Dermis blood vessel endothelial cell (primary cell): ENCODE data around the gene PRKCH. TPM values are rescaled to one million over a fixed set of nuclear protein-coding genes. Genes with fewer than 3 reads are reported as not detected.
A peak's percentile ranks its signal among the peaks of the same experiment; 100 is the strongest.

ENCODE experiments used
- DNase-seq: peaks from one replicate; pipeline ENCODE4 v3.0.0; 2010
- total RNA-seq: library from RNA; depleted of rRNA; stranded (reverse); fragments of >200 nt; gene quantifications from 2 replicates; pipeline ENCODE4 v1.2.3, GENCODE V29; 2014

Gene PRKCH
- 312 and 327 TPM in 2 replicates for total RNA-seq

DNA sequence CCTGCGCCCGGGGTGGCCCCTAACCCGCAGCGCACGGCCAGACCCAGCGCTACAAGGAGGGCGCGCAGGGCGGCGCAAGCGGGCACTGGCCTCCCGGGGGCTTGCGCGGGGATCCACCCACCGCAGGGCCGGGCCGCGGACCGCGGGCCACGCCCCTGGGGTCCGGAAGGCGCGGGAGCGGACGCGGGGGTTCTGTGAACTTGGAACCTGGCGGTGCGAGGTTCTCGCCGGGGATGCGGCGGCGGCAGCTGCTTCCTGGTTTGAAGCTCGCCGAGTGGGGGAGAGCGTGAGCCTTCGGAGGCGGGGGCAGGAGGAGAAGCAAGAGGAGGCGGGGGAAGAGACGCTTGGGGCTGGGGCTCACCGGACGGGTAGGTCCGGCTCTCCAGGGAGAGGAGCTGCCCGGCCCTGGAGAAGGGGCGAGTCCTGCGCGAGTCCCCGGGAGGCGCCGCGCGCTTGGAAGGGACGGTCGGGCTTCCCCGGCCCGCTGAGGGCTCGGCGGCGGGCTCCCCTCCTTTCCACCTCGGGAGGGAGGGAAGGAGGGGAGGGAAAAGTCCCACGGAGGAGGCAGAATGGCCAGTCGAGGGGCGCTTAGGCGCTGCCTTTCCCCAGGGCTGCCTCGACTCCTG lies at the start of gene PRKCH:
PRKCH (plus strand) TSS at position 195 of the 626 bp plus-strand sequence. CDS start 523 bp downstream, outside the sequence.
- peak; percentile 97 for DNase-seq

DNA sequence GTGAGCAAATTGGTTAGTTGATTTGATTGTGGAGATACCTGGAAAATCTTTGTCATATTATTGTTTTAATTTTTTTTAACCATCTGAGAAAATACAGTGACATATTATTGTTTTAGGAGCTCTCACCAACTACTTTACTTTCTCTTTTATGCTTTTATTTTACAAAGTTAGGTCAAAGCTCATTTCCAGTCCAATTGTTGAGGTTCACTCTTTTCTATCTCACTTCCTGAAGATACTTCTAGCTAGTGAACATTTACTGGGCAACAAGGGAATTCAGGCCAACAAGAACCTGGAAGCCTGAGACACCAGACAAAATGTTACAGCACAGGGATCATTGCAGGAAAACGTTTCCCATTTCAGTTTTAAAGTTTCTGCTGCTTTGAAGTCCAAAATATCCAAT lies 44.1 kb upstream of the PRKCH start:
- peak; percentile 47 for DNase-seq

DNA sequence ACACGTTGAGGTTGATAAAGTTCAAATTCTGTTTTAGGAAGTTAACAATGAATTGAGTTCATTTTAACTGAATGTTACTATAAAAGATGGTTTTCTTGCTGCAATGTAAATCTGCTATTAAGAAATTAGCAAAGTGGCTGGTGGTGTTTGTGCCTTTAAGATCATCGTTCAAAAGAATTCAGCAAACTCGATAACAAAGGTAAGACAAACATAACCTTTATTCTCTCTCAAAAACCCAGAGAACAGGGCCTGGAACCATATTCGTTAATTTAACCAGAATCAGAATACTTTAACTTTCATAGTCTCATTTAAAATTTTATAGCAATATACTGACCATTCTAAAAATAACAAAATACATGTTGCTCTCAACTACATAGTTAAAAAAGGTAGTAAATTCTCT lies 43.6 kb upstream of the PRKCH start:
- DNase-seq, result no peak

DNA sequence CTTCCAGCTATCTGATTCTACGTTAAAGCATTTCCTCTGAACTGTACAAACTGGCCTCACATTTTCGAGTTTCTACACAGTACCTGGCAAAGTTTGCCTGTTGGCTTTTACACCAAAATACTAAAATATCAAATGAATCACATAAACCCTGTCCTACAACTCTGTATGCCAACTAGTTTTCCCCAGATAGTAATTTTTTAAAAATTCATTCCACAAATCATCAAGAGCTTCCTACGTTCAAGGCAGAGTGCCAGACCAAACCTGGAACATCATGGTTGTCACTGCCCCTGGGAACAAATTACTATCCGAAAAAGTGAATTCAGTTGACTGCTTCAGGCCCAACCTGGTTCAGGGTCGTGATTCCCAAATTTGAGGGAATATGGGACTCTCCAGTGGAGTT lies 42.3 kb upstream of the PRKCH start:
- no peak for DNase-seq

DNA sequence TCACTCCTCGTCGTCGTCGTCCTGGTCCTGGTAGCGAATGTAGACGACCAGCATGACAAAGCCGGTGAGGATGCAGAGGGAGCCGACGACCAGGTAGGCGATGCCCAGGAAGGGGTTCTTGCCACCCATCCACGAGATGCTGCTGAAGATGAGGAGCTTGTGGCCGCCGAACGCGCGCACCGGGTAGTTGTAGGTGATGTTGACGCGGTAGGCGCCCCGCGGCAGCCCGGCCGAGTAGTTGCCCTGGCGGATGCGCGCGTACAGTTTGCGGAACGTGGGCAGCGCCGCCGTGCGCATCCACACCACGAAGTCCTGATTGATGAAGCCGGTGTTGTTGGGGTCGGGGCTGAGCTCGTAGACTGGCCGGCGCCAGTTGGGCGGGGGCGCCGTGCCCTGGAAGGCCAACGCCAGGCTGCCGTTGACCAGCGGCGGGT lies 41.3 kb upstream of the PRKCH start:
- DNase-seq, result no peak

DNA sequence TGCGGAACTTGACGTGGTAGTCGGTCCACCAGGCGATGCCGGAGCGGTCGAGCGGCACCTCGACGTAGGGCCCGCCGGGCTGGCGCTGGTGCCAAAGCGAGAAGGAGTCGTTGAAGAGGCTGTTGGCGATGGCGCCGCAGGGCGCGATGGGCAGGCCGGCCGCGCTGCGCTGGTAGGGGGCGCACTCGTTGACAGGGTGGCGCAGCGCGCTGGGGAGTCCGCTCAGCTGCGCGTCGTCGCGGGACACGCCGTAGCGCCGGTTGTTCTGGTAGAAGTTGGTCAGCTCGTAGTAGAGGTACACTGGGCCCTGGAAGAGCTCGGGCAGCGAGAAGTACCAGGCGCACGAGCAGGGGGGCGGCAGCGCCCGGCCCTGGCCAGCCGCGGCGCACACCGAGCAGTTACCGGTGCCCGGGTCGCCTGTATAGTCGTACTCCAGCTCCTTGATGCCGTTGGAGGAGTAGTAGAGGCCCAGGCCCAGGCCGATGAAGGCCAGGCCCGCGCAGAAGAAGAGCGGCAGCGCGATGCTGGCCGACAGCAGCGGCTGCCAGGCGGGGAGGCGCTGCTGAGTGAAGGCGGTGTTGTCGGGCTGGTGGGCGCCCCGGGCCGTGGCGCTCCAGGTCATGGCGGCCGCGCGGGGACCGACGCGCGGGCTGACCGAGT lies 40.7 kb upstream of the PRKCH start:
- DNase-seq, result peak; percentile 88

DNA sequence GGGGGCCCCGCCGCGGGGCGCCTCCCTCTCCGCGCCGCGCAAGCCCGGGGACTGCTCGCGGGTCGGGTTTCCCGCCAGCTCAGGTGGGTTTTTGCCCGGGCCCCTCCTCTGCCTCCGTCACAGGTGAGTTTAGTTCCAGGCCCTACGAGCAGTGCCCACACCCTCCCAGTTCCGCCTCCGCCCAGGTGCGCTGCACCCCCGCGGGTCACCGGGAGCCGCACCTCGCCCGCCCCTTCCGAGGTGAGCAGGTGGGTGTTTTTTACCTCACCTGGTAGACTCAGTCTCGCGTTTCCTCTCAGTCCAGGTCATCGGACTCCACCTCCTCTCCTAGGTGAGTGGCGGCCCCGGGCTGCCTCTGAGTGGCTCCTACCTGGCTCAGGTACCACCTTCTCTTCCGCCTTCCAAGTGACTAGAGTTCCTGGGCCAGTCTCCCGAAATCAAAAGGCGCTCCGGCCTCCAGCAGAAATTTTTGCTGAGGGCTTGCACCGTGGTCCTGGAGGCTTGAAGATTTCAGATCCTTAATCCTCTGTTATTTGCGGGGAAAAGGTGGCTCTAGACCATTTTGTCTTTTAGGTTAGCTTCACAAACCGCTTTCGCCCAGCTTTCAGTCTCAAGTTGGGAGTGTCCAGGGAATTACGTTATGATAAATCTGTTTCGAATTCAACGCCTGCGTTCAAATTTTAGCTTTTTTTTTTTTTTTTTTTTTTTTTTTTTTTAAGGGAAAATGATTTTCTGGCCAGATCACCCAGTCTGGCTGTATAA lies 40.0 kb upstream of the PRKCH start, which contains the start of gene TMEM30B:
TMEM30B (minus strand) TSS at position 153 of the 762 bp plus-strand sequence. CDS start 191 bp downstream, outside the sequence.
- no peak for DNase-seq

DNA sequence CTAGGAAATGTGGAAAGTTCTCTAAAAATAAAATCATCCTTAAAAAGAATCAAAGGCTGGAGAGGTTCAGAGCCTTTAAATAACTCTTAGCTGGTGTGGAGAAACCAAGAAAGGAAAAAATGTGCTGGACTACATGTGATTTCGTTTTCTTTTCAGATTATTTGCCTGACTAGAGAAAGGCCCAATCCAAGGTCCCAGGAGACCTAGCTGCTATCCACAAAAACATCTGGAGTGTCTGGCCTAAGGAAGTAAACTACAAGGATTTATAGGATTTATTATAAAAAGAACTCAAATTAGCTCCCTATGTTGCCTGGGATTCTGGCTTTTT lies 39.5 kb upstream of the PRKCH start:
- no peak for DNase-seq

DNA sequence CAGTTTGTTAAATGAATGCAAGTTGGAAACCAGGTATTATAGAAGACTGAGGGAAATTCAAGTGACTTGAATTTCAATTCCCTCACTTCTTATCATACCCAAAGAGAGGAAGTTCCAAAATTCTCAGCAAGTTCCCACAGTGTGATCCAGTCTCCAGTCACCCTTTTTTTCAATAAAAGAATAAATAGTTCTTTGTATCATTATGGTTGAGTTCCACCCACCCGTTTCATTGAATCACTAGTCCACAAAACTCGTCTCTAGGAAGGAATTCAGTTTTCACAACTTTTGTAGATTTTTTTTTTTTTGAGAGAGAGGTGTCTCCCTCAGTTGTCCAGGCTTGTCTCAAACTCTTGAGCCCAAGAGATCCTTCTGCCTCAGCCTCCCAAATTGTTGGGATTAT lies 38.6 kb upstream of the PRKCH start:
- DNase-seq, result no peak

DNA sequence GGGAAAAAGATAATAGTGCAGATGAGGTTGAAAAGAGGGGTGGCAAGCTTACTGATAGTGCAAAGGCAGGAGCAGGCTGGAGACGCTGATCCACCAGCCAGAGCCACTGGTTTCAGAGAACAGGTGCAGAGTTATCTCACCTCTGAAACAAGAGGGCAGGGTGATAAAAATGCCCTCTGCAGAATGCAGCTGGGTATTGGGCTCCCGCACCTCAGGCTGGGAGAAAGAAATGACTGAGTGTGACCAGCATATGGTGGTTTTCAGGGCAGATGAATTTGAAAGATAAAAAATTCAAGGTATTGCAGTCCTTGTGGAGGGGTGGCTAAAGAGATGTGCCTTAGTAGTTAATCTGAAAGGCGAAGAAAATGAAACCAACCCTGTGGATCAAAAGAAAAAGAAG lies 37.4 kb upstream of the PRKCH start:
- DNase-seq, result no peak

DNA sequence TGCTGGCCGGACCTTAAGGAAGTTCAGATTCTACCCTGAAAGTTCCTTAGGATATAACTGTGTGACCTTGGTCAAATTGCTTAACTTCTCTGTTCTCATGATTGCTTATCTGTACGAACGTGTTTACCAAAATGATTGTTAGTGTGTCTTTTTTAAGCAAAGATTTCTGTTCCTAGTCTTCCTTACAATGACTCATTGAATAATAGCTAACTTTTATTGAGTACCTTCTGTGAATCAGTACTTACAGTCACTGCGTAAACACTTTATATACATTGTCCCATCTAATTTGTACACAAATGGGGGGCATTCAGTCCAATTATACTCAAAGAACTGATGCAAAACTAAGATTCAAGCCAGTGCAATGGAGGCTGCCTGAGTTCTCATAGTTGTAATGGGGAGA lies 36.0 kb upstream of the PRKCH start:
- no peak for DNase-seq

DNA sequence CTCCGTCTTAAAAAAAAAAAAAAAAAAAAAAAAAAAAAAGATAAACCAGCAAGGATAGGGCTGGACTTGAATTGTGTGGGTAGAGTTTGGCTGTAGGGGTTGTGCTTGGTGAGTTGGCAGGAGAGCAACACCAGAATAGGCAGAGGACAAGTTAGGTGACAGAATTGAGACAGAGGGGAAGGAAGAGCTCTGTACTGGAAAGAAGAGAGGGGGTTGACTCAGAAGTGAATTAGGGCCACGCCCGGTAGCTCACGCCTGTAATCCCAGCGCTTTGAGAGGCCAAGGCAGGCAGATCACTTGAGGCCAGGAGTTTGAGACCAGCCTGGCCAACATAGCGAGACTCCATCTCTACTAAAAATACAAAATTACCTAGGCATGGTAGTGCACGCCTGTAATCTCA lies 34.2 kb upstream of the PRKCH start:
- no peak for DNase-seq

DNA sequence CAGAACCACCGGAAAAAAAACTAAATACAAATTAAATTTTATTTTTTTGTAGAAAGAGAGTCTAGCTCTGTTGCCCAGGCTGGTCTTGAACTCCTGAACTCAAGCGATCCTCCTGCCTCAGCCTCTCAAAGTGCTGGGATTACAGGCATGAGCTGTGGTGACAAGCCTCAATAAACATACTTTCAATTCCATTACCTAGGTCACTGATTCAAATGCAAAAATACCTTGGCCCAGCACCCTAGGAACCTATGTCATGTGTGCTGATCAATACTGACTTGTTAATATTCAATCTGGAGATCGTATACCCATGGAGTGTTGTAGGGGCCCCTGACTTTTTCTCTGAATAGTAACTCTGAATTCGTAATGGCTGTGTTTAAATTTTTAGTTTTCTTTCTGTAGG lies 33.2 kb upstream of the PRKCH start:
- DNase-seq, result no peak

DNA sequence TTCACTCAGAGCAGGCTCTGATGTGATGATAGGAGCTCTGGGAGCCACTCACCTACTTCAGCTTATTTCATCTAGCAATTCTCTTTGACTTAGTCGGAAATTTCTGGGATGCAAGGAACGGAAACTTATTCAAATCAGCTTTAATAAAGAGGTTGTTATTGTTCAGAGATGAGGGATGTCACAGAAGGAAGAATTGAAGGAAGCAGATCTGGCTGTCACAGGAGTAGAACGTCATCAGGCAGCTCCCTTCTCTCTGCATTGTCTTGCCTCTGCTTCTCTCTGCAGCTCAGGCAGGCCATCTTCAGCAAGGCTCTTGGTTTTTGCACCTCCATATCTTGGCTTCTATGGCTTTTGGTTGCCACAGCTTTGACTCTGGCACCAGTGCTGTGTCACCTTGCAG lies 32.7 kb upstream of the PRKCH start:
- DNase-seq, result peak; percentile 50

DNA sequence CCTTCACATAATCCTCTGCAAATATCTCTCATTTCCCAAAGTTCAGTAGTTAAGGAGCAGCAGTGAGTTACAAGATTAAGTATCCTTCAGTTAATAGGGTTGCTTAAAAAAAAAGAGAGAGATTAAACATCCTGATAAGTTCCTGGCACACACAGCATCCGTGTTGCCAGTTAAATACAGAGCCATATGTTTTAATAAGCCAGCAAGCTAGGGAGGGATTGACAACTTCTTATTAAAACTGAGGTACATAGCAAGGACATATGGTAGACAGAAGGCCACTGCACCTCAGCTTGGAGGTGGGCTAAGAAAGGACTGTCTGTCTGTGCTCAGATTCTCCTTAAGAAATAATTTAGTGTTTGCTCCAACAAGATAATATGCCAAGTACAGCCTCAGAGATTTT lies 30.7 kb upstream of the PRKCH start:
- no peak for DNase-seq

DNA sequence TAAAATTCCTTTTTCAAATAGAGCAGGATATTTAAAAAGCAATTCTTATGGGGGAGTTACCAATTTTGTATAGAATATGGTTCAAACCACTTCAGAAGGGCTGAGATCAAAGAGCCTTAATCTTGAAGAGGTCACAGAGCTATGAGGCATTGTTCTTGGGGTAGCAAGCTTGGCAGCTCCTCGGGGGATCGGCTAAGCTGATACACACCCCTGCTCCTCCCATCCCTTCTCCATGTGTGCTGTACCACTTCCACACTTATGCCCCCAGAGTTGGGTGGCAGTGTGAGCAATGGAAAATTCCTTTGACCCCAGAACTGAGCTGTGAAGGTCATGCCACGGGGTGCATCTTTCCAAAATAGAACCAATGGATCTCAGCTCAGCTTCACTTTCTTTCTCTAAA lies 25.2 kb upstream of the PRKCH start:
- no peak for DNase-seq

DNA sequence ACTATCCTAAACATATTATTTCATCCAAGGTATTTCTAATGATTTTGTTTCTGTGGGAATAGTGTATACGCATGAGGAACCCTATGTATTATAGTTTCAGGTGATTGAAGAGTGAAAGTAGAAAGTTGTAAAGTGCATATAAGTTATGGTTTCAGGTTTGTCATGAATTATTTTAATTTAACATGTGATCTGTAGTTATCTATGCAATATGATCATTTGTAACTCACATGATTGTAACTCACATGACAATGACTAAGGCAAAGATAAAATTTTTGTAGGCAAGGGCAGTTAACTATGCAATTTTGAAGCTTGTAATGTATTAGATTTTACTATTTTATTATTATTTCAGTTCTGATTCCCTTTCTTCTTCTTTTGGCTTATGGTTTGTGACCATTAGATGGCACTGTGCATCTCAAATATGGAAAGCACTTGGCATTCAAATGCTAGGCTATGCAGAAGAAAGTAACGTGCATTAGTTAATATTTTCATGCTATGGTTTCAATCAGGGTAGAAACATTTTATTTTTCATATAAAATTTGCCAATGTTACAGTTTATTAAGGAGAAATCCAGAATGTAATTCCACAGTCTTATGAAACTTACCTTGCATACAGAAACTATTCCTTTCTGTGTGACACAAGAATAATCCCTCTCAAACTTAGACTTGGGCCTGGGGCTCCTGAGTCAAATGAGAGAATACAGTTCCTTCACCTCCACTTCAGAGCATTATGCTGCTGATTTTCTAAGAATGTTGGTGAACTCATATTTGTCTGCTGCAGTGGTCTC lies 24.5 kb upstream of the PRKCH start:
- DNase-seq, result peak; percentile 83

DNA sequence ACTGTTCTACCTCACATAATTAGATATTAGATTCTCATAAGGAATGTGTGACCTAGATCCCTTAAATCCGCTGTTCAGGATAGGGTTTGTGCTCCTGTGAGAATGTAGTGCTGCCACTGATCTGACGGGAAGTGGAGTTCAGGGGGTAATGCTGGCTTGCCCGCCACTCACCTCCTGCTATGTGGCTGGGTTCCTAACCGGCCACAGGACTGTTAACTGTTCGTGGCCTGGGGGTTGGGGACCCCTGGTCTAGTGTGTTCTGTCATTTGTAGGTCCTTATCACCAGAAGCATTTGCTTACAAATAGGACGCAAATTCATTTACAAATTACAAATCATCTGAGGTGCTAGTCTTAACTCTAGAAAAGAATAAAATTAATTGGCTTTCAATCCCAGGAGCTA lies 23.8 kb upstream of the PRKCH start:
- no peak for DNase-seq

DNA sequence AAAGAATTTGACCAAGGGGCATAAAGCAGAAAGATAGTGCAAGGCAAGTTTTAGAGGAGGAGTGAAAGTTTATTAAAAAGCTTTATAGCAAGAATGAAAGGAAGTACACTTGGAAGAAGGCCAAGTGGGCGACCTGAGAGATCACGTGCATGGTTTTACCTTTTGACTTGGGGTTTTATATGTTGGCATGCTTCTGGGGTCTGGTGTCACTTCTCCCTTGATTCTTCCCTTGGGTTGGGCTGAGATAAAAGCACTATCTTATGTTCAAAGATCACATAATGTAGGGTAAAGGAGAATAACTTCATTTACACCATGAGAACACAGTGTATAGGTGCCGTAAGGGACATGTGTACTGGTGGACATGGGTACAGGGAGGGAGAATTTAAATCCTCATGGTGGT lies 22.6 kb upstream of the PRKCH start:
- peak; percentile 38 for DNase-seq

DNA sequence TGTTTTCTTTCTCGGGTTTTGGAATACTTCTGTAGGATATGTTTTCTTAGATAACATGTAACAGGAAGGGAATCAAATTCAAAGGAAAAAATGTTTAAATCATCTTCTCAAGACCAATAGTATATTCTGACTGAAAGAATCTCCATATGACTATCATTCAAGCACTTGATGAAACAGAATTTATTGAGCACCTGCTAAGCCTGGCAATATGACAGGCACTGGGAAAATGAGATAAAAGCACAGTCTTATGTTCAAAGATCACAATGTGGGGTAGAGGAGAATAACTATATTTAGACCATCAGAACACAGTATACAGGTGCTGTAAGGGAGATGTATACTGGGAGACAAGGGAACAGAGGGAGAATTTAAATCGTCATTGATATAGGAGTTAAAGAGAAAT lies 21.2 kb upstream of the PRKCH start:
- no peak for DNase-seq

DNA sequence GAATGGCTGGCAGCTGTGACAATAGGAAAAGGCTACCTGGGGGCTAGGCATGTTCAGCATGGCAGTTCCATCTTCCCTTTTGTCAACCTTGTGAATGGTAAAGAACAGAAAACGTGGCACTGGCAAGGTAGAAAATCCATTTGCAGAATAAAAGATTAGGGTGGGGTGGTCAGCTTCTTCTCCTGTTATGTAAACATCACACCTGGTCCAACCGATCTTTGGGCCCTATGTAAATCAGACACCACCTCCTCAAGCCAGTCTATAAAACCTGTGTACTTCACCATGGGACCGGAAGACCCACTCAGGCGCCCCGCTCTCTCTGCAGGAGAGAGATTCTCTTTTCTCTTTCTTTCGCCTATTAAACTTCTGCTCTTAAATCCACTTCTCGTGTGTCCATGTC lies 20.6 kb upstream of the PRKCH start:
- DNase-seq, result no peak

DNA sequence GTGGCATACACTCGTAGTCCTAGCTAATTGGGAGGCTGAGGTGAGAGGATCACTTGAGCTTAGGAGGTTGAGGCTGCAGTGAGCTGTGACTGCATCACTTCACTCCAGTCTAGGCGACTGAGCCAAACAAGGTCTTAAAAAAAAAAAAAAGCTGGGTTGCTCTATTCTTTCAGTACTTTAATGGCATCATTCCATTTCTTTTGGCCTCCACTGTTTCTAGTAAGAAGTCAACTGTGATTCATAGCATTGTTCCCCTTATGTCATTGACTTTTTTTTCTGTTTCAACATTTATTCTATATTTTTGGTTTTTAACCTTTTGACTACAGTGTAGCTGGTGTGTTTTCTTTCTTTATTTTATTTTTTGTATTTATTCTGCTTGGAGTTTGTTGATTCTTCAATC lies 16.7 kb upstream of the PRKCH start:
- no peak for DNase-seq

DNA sequence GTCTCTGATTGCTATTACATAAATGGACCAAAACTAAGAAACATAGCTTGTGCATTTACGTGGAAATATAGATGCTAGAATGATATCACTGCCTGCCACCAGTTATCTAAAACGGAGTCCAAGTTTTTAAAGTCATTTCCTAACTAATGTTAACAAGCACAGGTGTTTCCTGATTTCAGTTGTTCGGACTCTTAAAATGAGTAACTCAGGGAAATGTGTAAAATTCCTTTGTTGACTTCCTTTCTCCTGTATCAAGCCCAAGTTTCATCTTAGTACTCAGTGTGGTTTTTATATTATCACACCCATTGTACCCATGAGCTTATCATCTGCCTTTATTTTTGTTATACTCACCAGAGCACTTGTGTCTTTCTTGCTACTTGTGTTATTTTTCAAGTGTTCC lies 13.2 kb upstream of the PRKCH start:
- peak; percentile 95 for DNase-seq
